Keratinocyte (primary cell): ENCODE measurements around the gene CD93.

Experiments used
- CTCF ChIP-seq, 3 experiments: IDR thresholded peaks in 1 of 3; conservative IDR thresholded peaks in 1 of 3; optimal IDR thresholded peaks in 1 of 3; 2 replicates in 2 of 3; 3 replicates in 1 of 3; pipeline versions ENCODE3 to v1.5.1; 2011; ENCODE audit warnings: low read length in 3 of 3, mild to moderate bottlenecking in 3 of 3, moderate library complexity in 2 of 3, control low read depth in 1 of 3, inconsistent platforms in 1 of 3; ENCODE audit not compliant: insufficient read depth in 2 of 3; ENCODE audit errors: extremely low read depth in 1 of 3
- EZH2 ChIP-seq: IDR thresholded peaks from one replicate; pipeline ENCODE4 v1.6.1; 2012; ENCODE audit warnings: inconsistent platforms, mild to moderate bottlenecking, low read length, moderate library complexity

GRCh38 chr20:23086056-23086566, at the start of gene CD93:
- no peak for TF ChIP-seq CTCF (optimal IDR thresholded peaks at IDR 0.05 in 1 of 3, IDR thresholded peaks at IDR 0.05 in 1 of 3, conservative IDR thresholded peaks at IDR 0.05 in 1 of 3; ENCODE audit: extremely low read depth in 1 of 3, insufficient read depth in 2 of 3, low read length in 3 of 3)
- TF ChIP-seq EZH2: no peak
